OCI-LY1 (cell line): ENCODE measurements around the gene HTT.

ENCODE experiments used
- EZH2 ChIP-seq: fragments of 200-600 bp; sonication (generic), shearing (Covaris generic); IDR thresholded peaks from 2 replicates; pipeline ENCODE4 v1.8.0; 2017; ENCODE audit warnings: borderline replicate concordance, mixed run types, mild to moderate bottlenecking, antibody characterized with exemption, low read length, moderate library complexity, mixed read lengths
- TF ChIP-seq, protein P1 (sequence below): fragments of 200-600 bp; sonication (generic), shearing (Covaris generic); IDR thresholded peaks from 2 replicates; pipeline ENCODE4 v1.5.1; 2017; ENCODE audit warnings: mild to moderate bottlenecking, antibody characterized with exemption, low read length, moderate library complexity, mixed read lengths

DNA sequence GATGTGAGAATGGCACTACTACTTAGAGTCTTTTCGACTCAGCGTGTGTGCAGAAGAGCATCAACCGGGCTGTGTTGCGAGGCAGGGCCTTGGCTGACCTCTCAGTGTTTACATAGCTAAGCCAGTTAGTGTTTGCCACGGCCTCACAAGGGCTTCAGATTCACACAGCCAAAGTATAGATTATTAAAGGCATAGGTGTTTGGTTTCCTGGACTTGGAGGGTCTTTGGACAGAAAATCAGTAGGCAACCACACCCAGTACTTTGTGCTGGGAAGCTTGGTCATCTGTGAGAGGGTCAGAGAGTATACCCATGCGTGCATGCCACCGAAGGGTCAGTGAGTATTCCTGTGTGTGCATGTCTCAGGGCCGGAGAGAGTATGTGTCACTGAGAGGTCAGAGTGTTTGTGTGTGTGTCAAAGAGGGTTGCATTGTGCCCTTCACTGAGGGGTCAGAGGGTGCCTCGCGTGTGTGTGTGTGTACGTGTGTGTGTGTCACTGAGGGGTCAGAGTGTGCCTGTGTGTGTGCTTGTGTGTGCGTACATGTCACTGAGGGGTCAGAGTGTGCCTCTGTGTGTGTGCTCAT is 104.7 kb downstream of the HTT start:
- TF ChIP-seq, protein P1, sequence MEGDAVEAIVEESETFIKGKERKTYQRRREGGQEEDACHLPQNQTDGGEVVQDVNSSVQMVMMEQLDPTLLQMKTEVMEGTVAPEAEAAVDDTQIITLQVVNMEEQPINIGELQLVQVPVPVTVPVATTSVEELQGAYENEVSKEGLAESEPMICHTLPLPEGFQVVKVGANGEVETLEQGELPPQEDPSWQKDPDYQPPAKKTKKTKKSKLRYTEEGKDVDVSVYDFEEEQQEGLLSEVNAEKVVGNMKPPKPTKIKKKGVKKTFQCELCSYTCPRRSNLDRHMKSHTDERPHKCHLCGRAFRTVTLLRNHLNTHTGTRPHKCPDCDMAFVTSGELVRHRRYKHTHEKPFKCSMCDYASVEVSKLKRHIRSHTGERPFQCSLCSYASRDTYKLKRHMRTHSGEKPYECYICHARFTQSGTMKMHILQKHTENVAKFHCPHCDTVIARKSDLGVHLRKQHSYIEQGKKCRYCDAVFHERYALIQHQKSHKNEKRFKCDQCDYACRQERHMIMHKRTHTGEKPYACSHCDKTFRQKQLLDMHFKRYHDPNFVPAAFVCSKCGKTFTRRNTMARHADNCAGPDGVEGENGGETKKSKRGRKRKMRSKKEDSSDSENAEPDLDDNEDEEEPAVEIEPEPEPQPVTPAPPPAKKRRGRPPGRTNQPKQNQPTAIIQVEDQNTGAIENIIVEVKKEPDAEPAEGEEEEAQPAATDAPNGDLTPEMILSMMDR = no peak
- no peak for TF ChIP-seq EZH2
